Testis (tissue), 2 donors: Measurements from ENCODE around the gene RGS6.

ENCODE experiments used
- CTCF ChIP-seq, 3 experiments: fragments of 450-650 bp in 2 of 3; fragments of 200-600 bp in 1 of 3; sonication (generic) in 1 of 3; IDR thresholded peaks; one replicate each; pipeline ENCODE4 v1.5.1; 2016 to 2019; ENCODE audit warnings: antibody characterized with exemption in 3 of 3, mild to moderate bottlenecking in 2 of 3, moderate library complexity in 1 of 3
- POLR2A ChIP-seq: fragments of 450-650 bp; IDR thresholded peaks from one replicate; pipeline ENCODE4 v1.6.1; 2017; ENCODE audit warnings: antibody characterized with exemption, mild to moderate bottlenecking, moderate library complexity

DNA sequence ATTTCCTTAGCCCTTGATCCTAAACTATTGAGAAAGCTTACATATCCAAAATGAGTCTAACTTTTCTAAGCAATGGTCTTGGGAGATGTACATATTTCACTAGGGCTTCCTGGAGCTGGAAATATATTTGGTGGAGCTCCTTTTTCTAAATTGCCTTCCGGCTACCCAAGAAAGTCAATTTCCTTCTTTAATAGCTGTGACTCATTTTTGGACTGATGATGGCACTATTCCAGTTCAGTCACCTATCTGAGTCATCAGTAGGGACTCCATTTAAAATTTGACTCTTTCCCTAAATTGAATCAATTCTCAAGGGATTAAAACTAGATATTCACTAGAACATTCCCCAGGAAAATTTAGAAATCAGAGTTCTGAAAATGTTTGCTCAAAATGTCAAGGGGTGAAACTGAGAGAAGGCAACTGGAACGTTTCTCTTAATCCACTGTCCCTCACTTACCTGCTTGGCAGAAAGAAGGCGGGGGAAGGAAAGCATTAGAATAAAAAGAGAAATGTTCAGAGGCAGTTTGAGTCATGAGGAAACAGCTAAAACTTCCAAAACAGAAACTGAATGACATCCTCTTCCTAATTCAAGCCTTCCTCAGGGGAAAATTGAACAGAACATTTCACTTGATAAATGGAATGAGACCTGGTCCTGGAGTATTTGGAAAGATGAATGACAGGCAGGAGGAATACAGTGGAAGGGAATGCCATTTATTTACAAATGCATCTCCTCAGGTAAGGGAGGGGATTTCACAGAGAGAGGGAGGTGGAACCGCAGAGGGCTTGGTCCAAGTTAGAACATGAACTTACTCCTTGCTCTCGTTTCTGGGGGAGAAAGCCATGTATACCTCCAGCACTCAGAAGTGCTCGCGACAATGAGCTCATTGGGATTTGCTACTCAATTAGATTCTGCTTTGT lies 91.2 kb downstream of the RGS6 start:
- no peak for TF ChIP-seq CTCF (IDR thresholded peaks at IDR 0.05)
- no peak for TF ChIP-seq POLR2A
